ENCODE results near the gene CNTNAP5.

CNTNAP5 gene

GRCh38 chr2:124050833-124051497 lies 25.9 kb downstream of the CNTNAP5 start:
- no peak overlapping the region for H3K27ac ChIP-seq (ENCODE audit: low read depth, low read length)

GRCh38 chr2:124053796-124054195 lies 28.7 kb downstream of the CNTNAP5 start:
- no peaks in the 10 kb centered on the region for H3K79me1 ChIP-seq (ENCODE audit: low read length)
- H3K79me2 ChIP-seq (ENCODE audit: control insufficient read depth, insufficient read depth, low read length, poor library complexity) = no peaks in the 10 kb centered on the region
- H3K27me3 ChIP-seq (ENCODE audit: insufficient read depth, low read length) = no peaks in the 10 kb centered on the region
- H2AK5ac ChIP-seq (ENCODE audit: low read length) = no peak overlapping the region
- WGBS (ENCODE audit: extremely low coverage, insufficient coverage, insufficient read length) = no CpG with 5 or more reads among the region's 3 CpGs
- no peak overlapping the region for H3K4me3 ChIP-seq (ENCODE audit: low read depth, low read length)
- H3K18ac ChIP-seq (ENCODE audit: low read length) = no peak overlapping the region
- no peaks in the 10 kb centered on the region for H3K4me1 ChIP-seq (ENCODE audit: control insufficient read depth in 1 of 2, insufficient read depth in 2 of 2, low read length in 2 of 2)
- H3K36me3 ChIP-seq (ENCODE audit: control insufficient read depth in 1 of 2, insufficient read depth in 2 of 2, low read length in 2 of 2) = no peaks in the 10 kb centered on the region
- no peak overlapping the region for H2BK5ac ChIP-seq (ENCODE audit: low read depth, low read length, poor library complexity)
- H3K23ac ChIP-seq (ENCODE audit: low read length) = no peak overlapping the region
- no peak for DNase-seq
- H3K14ac ChIP-seq (ENCODE audit: low read length) = no peak overlapping the region
- no peak overlapping the region for H2BK120ac ChIP-seq (ENCODE audit: insufficient read depth, low read length, poor library complexity)
- no peak overlapping the region for H3K9ac ChIP-seq (ENCODE audit: low read length)
- no peak overlapping the region for H3K27ac ChIP-seq (ENCODE audit: low read depth, low read length)
- H4K12ac ChIP-seq (ENCODE audit: low read depth, low read length) = no peak overlapping the region
- H3K4ac ChIP-seq (ENCODE audit: low read depth, low read length) = no peak overlapping the region
- H4K91ac ChIP-seq (ENCODE audit: low read depth, low read length) = no peak overlapping the region
- no peak overlapping the region for H4K8ac ChIP-seq (ENCODE audit: low read depth, low read length)
- no peak overlapping the region for H3K4me2 ChIP-seq (ENCODE audit: low read length)
- H2AFZ ChIP-seq (ENCODE audit: insufficient read depth, low read length, poor library complexity) = no peak overlapping the region
- no peak overlapping the region for H2BK12ac ChIP-seq (ENCODE audit: low read length)
- H3K9me3 ChIP-seq (ENCODE audit: insufficient read depth, low read depth, low read length) = no peaks in the 10 kb centered on the region

More at GRCh38 chr2:124050833-124051497, 25.9 kb downstream of the CNTNAP5 start:
- Histone ChIP-seq H2BK5ac (ENCODE audit: low read depth, low read length, poor library complexity) (no peak overlapping the region), H2AK5ac (ENCODE audit: low read length) (no peak overlapping the region), H3K79me1 (ENCODE audit: low read length) (no peaks in the 10 kb centered on the region), H3K9me3 (ENCODE audit: insufficient read depth, low read depth, low read length) (no peaks in the 10 kb centered on the region), H4K8ac (ENCODE audit: low read depth, low read length) (no peak overlapping the region), H3K4me2 (ENCODE audit: low read length) (no peak overlapping the region), H2BK120ac (ENCODE audit: insufficient read depth, low read length, poor library complexity) (no peak overlapping the region), H2AFZ (ENCODE audit: insufficient read depth, low read length, poor library complexity) (no peak overlapping the region), H3K4me1 (ENCODE audit: control insufficient read depth in 1 of 2, insufficient read depth in 2 of 2, low read length in 2 of 2) (no peaks in the 10 kb centered on the region), H3K4ac (ENCODE audit: low read depth, low read length) (no peak overlapping the region), H2BK12ac (ENCODE audit: low read length) (no peak overlapping the region), H3K36me3 (ENCODE audit: control insufficient read depth in 1 of 2, insufficient read depth in 2 of 2, low read length in 2 of 2) (no peaks in the 10 kb centered on the region), H3K18ac (ENCODE audit: low read length) (no peak overlapping the region), H4K91ac (ENCODE audit: low read depth, low read length) (no peak overlapping the region), H3K14ac (ENCODE audit: low read length) (no peak overlapping the region), H4K12ac (ENCODE audit: low read depth, low read length) (no peak overlapping the region), H3K4me3 (ENCODE audit: low read depth, low read length) (no peak overlapping the region), H3K27me3 (ENCODE audit: insufficient read depth, low read length) (no peaks in the 10 kb centered on the region), H3K79me2 (ENCODE audit: control insufficient read depth, insufficient read depth, low read length, poor library complexity) (no peaks in the 10 kb centered on the region), H3K23ac (ENCODE audit: low read length) (no peak overlapping the region), H3K9ac (ENCODE audit: low read length) (no peak overlapping the region)
- WGBS (ENCODE audit: extremely low coverage, insufficient coverage, insufficient read length) = no CpG with 5 or more reads among the region's 2 CpGs
- DNase-seq = no peak

DNA sequence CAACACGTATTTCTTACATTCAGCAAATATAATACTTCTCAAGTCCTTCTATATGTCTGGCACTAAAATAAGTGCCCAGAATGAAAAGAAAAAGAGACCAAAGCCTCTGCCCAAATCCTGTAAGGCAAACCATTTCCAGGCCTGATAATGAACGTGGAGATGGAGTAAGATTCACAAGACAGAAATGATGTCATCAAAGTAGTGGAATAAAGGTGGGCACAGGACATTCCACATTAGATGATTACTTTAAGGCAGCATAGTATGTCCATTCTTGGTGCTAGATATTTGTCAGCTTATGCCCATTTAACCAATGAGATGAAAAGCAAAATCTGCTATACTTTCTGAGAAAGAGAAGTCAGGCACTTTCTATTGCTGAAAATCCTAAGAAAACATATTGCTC lies 38.5 kb downstream of the CNTNAP5 start:
- no peaks in the 10 kb centered on the region for H3K27me3 ChIP-seq (ENCODE audit: insufficient read depth, low read length)
- no peak overlapping the region for H3K9ac ChIP-seq (ENCODE audit: low read length)
- WGBS (ENCODE audit: extremely low coverage, insufficient coverage, insufficient read length) = no CpG with 5 or more reads among the region's 2 CpGs
- no peak overlapping the region for H4K91ac ChIP-seq (ENCODE audit: low read depth, low read length)
- H3K4me2 ChIP-seq (ENCODE audit: low read length) = no peak overlapping the region
- no peak overlapping the region for H4K12ac ChIP-seq (ENCODE audit: low read depth, low read length)
- no peak overlapping the region for H3K4me3 ChIP-seq (ENCODE audit: low read depth, low read length)
- no peak overlapping the region for H2BK12ac ChIP-seq (ENCODE audit: low read length)
- H2AFZ ChIP-seq (ENCODE audit: insufficient read depth, low read length, poor library complexity) = no peak overlapping the region
- no peaks in the 10 kb centered on the region for H3K9me3 ChIP-seq (ENCODE audit: insufficient read depth, low read depth, low read length)
- H3K36me3 ChIP-seq (ENCODE audit: control insufficient read depth in 1 of 2, insufficient read depth in 2 of 2, low read length in 2 of 2) = no peaks in the 10 kb centered on the region
- no peak for DNase-seq
- H2BK5ac ChIP-seq (ENCODE audit: low read depth, low read length, poor library complexity) = no peak overlapping the region
- H3K14ac ChIP-seq (ENCODE audit: low read length) = no peak overlapping the region
- H3K23ac ChIP-seq (ENCODE audit: low read length) = no peak overlapping the region
- no peak overlapping the region for H2AK5ac ChIP-seq (ENCODE audit: low read length)
- H3K27ac ChIP-seq (ENCODE audit: low read depth, low read length) = no peak overlapping the region
- no peak overlapping the region for H4K8ac ChIP-seq (ENCODE audit: low read depth, low read length)
- H3K79me2 ChIP-seq (ENCODE audit: control insufficient read depth, insufficient read depth, low read length, poor library complexity) = no peaks in the 10 kb centered on the region
- H2BK120ac ChIP-seq (ENCODE audit: insufficient read depth, low read length, poor library complexity) = no peak overlapping the region
- no peak overlapping the region for H3K4ac ChIP-seq (ENCODE audit: low read depth, low read length)
- H3K79me1 ChIP-seq (ENCODE audit: low read length) = no peaks in the 10 kb centered on the region
- no peaks in the 10 kb centered on the region for H3K4me1 ChIP-seq (ENCODE audit: control insufficient read depth in 1 of 2, insufficient read depth in 2 of 2, low read length in 2 of 2)
- no peak overlapping the region for H3K18ac ChIP-seq (ENCODE audit: low read length)

- Histone ChIP-seq H2AK5ac (ENCODE audit: low read length) (no peak overlapping the region), H2AFZ (ENCODE audit: insufficient read depth, low read length, poor library complexity) (no peak overlapping the region), H3K14ac (ENCODE audit: low read length) (no peak overlapping the region)
Observed at GRCh38 chr2:124065636-124066035, 40.5 kb downstream of the CNTNAP5 start.

More at GRCh38 chr2:124065636-124066035, 40.5 kb downstream of the CNTNAP5 start:
- Histone ChIP-seq H4K8ac (ENCODE audit: low read depth, low read length) (no peak overlapping the region), H3K18ac (ENCODE audit: low read length) (no peak overlapping the region), H4K91ac (ENCODE audit: low read depth, low read length) (no peak overlapping the region), H3K4ac (ENCODE audit: low read depth, low read length) (no peak overlapping the region), H3K79me2 (ENCODE audit: control insufficient read depth, insufficient read depth, low read length, poor library complexity) (no peaks in the 10 kb centered on the region), H3K9ac (ENCODE audit: low read length) (no peak overlapping the region), H2BK5ac (ENCODE audit: low read depth, low read length, poor library complexity) (no peak overlapping the region), H3K36me3 (ENCODE audit: control insufficient read depth in 1 of 2, insufficient read depth in 2 of 2, low read length in 2 of 2) (no peaks in the 10 kb centered on the region), H3K27ac (ENCODE audit: low read depth, low read length) (no peak overlapping the region), H2BK12ac (ENCODE audit: low read length) (no peak overlapping the region), H3K9me3 (ENCODE audit: insufficient read depth, low read depth, low read length) (no peaks in the 10 kb centered on the region), H4K12ac (ENCODE audit: low read depth, low read length) (no peak overlapping the region), H3K27me3 (ENCODE audit: insufficient read depth, low read length) (no peaks in the 10 kb centered on the region), H2BK120ac (ENCODE audit: insufficient read depth, low read length, poor library complexity) (no peak overlapping the region), H3K79me1 (ENCODE audit: low read length) (no peaks in the 10 kb centered on the region), H3K4me3 (ENCODE audit: low read depth, low read length) (no peak overlapping the region), H3K4me1 (ENCODE audit: control insufficient read depth in 1 of 2, insufficient read depth in 2 of 2, low read length in 2 of 2) (no peaks in the 10 kb centered on the region), H3K4me2 (ENCODE audit: low read length) (no peak overlapping the region), H3K23ac (ENCODE audit: low read length) (no peak overlapping the region)
- DNase-seq = no peak
- no CpG with 5 or more reads among the region's 4 CpGs for WGBS (ENCODE audit: extremely low coverage, insufficient coverage, insufficient read length)
